ENCODE results near the gene SERPINA10.
A peak's percentile ranks its signal among the peaks of the same experiment; 100 is the strongest.
"Not testable (repeated sequence)": the region's sequence is repeated elsewhere in the genome, so short reads cannot be mapped to it uniquely, and the experiment has no call there.

The SERPINA10 gene

DNA sequence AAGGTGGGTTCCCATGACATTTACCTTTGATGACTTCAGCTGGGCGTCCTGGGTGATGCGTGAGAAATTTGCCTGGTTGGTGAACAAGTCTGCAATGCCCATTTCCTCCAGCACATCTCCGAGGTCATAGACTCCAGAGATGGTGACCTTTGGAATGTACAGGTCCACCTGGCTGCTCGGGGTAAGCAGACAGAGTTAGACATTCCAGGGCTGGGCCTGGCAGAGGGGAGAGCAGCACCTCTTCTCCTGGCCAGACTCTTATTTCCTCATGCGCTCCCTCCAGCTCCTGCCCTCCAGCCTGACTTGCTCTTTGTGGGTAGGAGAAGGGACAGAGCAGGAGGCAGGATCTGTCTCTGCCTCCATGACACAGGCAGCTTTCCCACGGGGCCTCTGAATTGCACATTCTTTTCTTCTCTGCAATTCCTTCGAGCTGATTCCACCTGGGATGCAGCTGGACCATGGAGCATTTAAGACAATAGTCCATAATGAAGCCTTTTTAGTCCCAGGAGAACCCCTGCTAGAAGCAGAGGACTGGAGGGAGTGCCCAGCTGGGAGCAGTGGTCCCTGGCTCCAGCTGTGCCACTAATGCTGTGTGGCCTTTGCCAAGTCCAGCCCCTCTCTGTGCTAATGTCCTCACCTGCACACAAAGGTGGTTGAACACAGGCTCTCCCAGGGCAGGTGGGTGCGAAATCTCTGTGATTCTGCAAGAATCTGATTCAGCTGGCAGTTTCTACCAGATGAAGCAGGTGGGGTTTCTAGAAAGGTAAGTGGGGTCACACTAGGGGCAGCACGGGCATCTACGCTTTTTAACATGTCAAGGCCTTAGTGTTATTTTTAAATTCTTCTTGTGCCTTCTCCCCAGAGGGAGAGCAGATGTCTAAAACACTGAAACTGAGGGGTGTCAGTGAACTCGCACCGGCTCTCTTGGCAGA, 13.2 kb upstream of the SERPINA10 start:
- no peak overlapping the region for H3K4me3 ChIP-seq (ENCODE audit: low read depth, low read length)
- no peak for DNase-seq (ENCODE audit: low read depth)
- TF ChIP-seq, protein P1, sequence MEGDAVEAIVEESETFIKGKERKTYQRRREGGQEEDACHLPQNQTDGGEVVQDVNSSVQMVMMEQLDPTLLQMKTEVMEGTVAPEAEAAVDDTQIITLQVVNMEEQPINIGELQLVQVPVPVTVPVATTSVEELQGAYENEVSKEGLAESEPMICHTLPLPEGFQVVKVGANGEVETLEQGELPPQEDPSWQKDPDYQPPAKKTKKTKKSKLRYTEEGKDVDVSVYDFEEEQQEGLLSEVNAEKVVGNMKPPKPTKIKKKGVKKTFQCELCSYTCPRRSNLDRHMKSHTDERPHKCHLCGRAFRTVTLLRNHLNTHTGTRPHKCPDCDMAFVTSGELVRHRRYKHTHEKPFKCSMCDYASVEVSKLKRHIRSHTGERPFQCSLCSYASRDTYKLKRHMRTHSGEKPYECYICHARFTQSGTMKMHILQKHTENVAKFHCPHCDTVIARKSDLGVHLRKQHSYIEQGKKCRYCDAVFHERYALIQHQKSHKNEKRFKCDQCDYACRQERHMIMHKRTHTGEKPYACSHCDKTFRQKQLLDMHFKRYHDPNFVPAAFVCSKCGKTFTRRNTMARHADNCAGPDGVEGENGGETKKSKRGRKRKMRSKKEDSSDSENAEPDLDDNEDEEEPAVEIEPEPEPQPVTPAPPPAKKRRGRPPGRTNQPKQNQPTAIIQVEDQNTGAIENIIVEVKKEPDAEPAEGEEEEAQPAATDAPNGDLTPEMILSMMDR (IDR thresholded peaks at IDR 0.05; ENCODE audit: insufficient read depth, low read depth, low read length, missing control alignments), result no peak

DNA sequence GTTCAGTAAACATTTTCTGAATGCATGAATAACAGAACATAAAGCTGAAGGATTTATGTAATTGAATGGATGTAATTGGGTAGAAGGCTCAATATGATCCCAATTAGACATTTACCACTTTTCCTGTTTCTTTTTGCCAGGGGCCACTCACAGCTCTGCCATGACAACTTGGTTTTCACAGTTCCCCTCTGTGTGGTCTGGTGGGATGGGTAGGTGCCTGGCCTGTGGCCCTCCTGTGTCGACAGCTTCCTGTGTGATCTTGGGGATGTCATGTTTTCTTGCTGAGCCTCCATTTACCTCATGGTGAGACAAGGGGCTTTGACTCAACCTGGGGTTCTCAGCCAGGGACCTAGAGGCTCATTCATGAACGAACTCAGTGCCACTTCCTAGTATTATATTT, 12.6 kb upstream of the SERPINA10 start:
- no peak for DNase-seq (ENCODE audit: low read depth)
- H3K4me3 ChIP-seq (ENCODE audit: low read depth, low read length), result no peak overlapping the region
- TF ChIP-seq, protein P1 (IDR thresholded peaks at IDR 0.05; ENCODE audit: insufficient read depth, low read depth, low read length, missing control alignments), result no peak

DNA sequence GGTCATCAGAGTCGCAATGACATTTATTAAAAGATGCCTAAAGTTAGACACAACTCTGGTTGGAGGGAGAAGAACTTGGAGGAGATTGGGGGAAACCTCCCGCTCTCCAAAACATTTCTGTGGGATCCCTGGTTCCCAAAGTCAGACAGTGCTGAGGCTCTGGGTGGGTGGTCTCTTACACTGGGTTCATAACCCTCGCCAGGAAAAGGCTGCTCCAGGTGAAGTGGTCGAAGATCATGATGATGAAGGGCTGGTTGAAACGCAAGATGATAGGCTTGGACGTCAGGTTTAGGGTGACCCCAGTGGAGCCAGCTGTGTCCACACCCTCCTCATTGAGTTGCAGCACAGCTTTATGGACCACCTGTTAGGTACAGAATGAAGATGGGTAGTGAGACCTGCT, 11.2 kb upstream of the SERPINA10 start:
- no peak overlapping the region for H3K4me3 ChIP-seq (ENCODE audit: low read depth, low read length)
- TF ChIP-seq, protein P1 (IDR thresholded peaks at IDR 0.05; ENCODE audit: insufficient read depth, low read depth, low read length, missing control alignments), result no peak
- no peak for DNase-seq (ENCODE audit: low read depth)

- TF ChIP-seq, protein P1 (IDR thresholded peaks at IDR 0.05; ENCODE audit: insufficient read depth, low read depth, low read length, missing control alignments), result no peak
- no peak overlapping the region for H3K4me3 ChIP-seq (ENCODE audit: low read depth, low read length)
- DNase-seq (ENCODE audit: low read depth), result no peak
Measured at GRCh38 chr14:94303111-94303510, 10.0 kb upstream of the SERPINA10 start.

DNA sequence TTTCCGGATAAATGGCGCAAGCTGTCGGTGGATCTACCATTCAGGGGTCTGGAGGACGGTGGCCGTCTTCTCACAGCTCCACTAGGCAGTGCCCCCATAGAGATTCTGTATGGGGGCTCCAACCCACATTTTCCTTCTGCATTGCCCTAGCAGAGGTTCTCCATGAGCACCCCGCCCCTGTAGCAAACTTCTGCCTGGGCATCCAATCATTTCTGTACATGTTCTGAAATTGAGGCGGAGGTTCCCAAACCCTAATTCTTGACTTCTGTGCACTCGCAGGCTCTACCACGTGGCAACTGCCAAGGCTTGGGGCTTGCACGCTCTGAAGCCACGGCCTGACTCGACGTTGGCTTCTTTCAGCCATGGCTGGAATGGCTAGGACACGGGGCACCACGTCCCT, 5.1 kb upstream of the SERPINA10 start:
- TF ChIP-seq, protein P1 (IDR thresholded peaks at IDR 0.05; ENCODE audit: insufficient read depth, low read depth, low read length, missing control alignments), result no peak
- DNase-seq (ENCODE audit: low read depth), result no peak
- H3K4me3 ChIP-seq (ENCODE audit: low read depth, low read length), result no peak overlapping the region

DNA sequence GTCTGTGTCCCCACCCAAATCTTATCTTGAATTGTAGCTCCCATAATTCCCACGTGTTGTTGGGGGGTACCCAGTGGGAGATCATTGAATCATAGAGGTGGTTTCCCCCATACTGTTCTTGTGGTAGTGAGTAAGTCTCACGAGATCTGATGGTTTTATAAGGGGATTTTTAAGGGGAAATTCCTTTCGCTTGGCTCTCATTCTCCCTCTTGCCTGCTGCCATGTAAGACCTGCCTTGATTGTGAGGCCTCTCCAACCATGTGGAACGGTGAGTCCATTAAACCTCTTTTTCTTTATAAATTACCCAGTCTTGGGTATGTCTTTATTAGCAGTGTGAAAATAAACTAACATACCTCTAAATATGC, 3.1 kb upstream of the SERPINA10 start:
- peak; percentile 15 for DNase-seq (ENCODE audit: low read depth)
- H3K4me3 ChIP-seq (ENCODE audit: low read depth, low read length), result not testable (repeated sequence)

GRCh38 chr14:94295360-94296180, 2.5 kb upstream of the SERPINA10 start:
- TF ChIP-seq, protein P1 (IDR thresholded peaks at IDR 0.05; ENCODE audit: insufficient read depth, low read depth, low read length, missing control alignments), result no peak
- no peak for DNase-seq (ENCODE audit: low read depth)
- no peak overlapping the region for H3K4me3 ChIP-seq (ENCODE audit: low read depth, low read length)
